Natural killer cell (primary cell): ENCODE measurements around the gene PREX1. TPM values are rescaled to one million over a fixed set of nuclear protein-coding genes. Genes with fewer than 3 reads are reported as not detected.

Experiments
- ATAC-seq, 3 donors: fragments of 150-1000 bp in 2 of 3; fragments of 200-7000 bp in 1 of 3; cut with Tn5 transposase; 1 replicate in 1 of 3; 2 replicates in 2 of 3; pipeline ENCODE4 v1.10.0; 2021; ENCODE audit warnings: mild to moderate bottlenecking in 2 of 3, moderate library complexity in 2 of 3
- DNase-seq, 2 donors: peaks; one replicate each; pipeline versions ENCODE4 v3.0.0 to v3.0.0-alpha.2; 2013 to 2021; ENCODE audit warnings: mixed read lengths in 1 of 2
- H3K27ac ChIP-seq: one replicate; pipeline ENCODE4 v1.5.1; 2013; ENCODE audit warnings: mild to moderate bottlenecking, low read length
- H3K27me3 ChIP-seq: one replicate; pipeline ENCODE4 v1.6.1; 2013; ENCODE audit warnings: low read length; ENCODE audit not compliant: control insufficient read depth, insufficient read depth
- H3K36me3 ChIP-seq: one replicate; pipeline ENCODE4 v1.6.1; 2013; ENCODE audit warnings: low read length; ENCODE audit not compliant: control insufficient read depth, insufficient read depth
- H3K4me1 ChIP-seq: one replicate; pipeline ENCODE4 v1.6.1; 2013; ENCODE audit warnings: low read length; ENCODE audit not compliant: control insufficient read depth, insufficient read depth
- H3K4me3 ChIP-seq: one replicate; pipeline ENCODE4 v1.5.1; 2013; ENCODE audit warnings: low read length
- H3K9me3 ChIP-seq: one replicate; pipeline ENCODE4 v1.6.1; 2013; ENCODE audit warnings: low read length; ENCODE audit not compliant: control insufficient read depth, insufficient read depth
- H3K27ac Mint-ChIP-seq, 2 donors: one replicate each; pipeline ENCODE4 v1.8.0; 2022; ENCODE audit warnings: mild to moderate bottlenecking in 2 of 2, mixed read lengths in 2 of 2, moderate library complexity in 1 of 2
- H3K27me3 Mint-ChIP-seq, 2 donors: one replicate each; pipeline ENCODE4 v1.8.0; 2022; ENCODE audit warnings: low read depth in 2 of 2, mixed read lengths in 2 of 2
- H3K36me3 Mint-ChIP-seq: one replicate; pipeline ENCODE4 v1.8.0; 2022; ENCODE audit warnings: mixed read lengths
- H3K4me1 Mint-ChIP-seq, 2 donors: one replicate each; pipeline ENCODE4 v1.8.0; 2022; ENCODE audit warnings: mixed read lengths in 2 of 2
- H3K4me3 Mint-ChIP-seq: one replicate; pipeline ENCODE4 v1.8.0; 2022; ENCODE audit warnings: mild to moderate bottlenecking, moderate library complexity, mixed read lengths
- H3K9me3 Mint-ChIP-seq, 2 donors: one replicate each; pipeline ENCODE4 v1.8.0; 2022; ENCODE audit warnings: mixed read lengths in 2 of 2
- WGBS: methylation state at CpG from one replicate; pipeline ENCODE4 v1.1.7; 2013; ENCODE audit warnings: missing lambda C conversion rate; ENCODE audit not compliant: insufficient coverage; 5-methylcytosine and 5-hydroxymethylcytosine counted together
- intact Hi-C: fragments of 100-400 bp; cut with micrococcal nuclease; formaldehyde crosslinking; loops from one replicate; pipeline ENCODE4 v1.14.2; 2022
- total RNA-seq, 4 donors: library from RNA; stranded (reverse); fragments of 120-200 nt in 1 of 4; gene quantifications; one replicate each; pipeline versions ENCODE4 v1.2.3 to v1.2.4, GENCODE V29; 2013 to 2022
- TF ChIP-seq, protein P1 (sequence below): fragments of 200-600 bp; IDR thresholded peaks from one replicate; pipeline ENCODE4 v1.8.0; 2022; ENCODE audit warnings: antibody characterized with exemption

The PREX1 gene
- total RNA-seq, 3 donors from 2014 or later (not counting 1 experiment from before 2014, with no cell fraction given) = 382 to 392 (median 389) TPM

DNA sequence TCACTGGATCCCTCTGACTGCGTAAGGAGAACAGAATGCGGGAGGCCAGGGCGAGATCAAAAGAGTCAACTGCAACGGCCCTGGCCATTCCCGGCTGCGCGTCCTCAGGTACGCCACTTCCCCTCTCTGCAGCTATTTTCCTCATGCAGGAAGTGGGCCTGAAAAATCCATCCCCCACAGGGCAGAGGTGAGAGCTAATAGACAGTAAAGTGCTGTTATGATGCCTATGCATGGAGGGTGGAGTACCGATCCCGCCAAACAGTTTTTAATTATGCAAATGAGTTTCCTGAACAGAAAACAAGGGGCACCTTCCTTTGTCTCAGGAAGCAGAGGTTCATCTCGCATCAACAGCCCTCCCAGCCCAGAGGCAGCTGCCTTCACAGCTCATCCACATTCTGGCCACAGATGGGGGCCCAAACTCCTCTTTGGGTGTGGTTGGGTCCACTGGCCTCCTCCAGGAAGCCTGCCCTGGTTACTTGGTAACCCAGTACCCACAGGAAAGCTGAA is 9.3 kb downstream of the PREX1 start:
- DNase-seq = peak in 1 of 2 donors; percentile 68
- no peaks in the 10 kb centered on the region for H3K9me3 Mint-ChIP-seq
- H3K27ac ChIP-seq = peak overlapping the region; percentile 75
- intact Hi-C loops = loop anchor here (2.0 kb wide), 1 partner anchor 20 kb away; no protein-coding TSS in a partner anchor
- peaks cover 7% of the 10 kb centered on the region for H3K36me3 ChIP-seq
- peak; percentile 10 to 24 (median 17) for ATAC-seq
- peaks cover 94% of the 10 kb centered on the region for H3K4me1 ChIP-seq
- 3% methylated on average over 8 of the region's 11 CpGs for WGBS
- no peaks in the 10 kb centered on the region for H3K9me3 ChIP-seq
- peak overlapping the region; percentile 99 for H3K4me3 Mint-ChIP-seq
- peaks cover 74% of the 10 kb centered on the region in 2 donors for H3K4me1 Mint-ChIP-seq
- H3K4me3 ChIP-seq = no peak overlapping the region
- no peak overlapping the region for H3K27ac Mint-ChIP-seq
- TF ChIP-seq, protein P1, sequence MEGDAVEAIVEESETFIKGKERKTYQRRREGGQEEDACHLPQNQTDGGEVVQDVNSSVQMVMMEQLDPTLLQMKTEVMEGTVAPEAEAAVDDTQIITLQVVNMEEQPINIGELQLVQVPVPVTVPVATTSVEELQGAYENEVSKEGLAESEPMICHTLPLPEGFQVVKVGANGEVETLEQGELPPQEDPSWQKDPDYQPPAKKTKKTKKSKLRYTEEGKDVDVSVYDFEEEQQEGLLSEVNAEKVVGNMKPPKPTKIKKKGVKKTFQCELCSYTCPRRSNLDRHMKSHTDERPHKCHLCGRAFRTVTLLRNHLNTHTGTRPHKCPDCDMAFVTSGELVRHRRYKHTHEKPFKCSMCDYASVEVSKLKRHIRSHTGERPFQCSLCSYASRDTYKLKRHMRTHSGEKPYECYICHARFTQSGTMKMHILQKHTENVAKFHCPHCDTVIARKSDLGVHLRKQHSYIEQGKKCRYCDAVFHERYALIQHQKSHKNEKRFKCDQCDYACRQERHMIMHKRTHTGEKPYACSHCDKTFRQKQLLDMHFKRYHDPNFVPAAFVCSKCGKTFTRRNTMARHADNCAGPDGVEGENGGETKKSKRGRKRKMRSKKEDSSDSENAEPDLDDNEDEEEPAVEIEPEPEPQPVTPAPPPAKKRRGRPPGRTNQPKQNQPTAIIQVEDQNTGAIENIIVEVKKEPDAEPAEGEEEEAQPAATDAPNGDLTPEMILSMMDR = no peak
- no peaks in the 10 kb centered on the region for H3K27me3 ChIP-seq
- no peaks in the 10 kb centered on the region for H3K36me3 Mint-ChIP-seq
- H3K27me3 Mint-ChIP-seq = no peaks in the 10 kb centered on the region

GRCh38 chr20:48818031-48818370 is 9.8 kb downstream of the PREX1 start:
- Histone ChIP-seq H3K4me1 (peaks cover 93% of the 10 kb centered on the region), H3K36me3 (peaks cover 10% of the 10 kb centered on the region), H3K27ac (peak overlapping the region; percentile 75), H3K4me3 (no peak overlapping the region), H3K9me3 (no peaks in the 10 kb centered on the region), H3K27me3 (no peaks in the 10 kb centered on the region)
- peaks cover 68% of the 10 kb centered on the region in 2 donors for H3K4me1 Mint-ChIP-seq
- H3K27ac Mint-ChIP-seq = no peak overlapping the region
- peak overlapping the region; percentile 99 for H3K4me3 Mint-ChIP-seq
- DNase-seq (no peak), ATAC-seq (no peak)
- TF ChIP-seq, protein P1 = no peak
- no peaks in the 10 kb centered on the region for H3K9me3 Mint-ChIP-seq
- WGBS = 49% methylated on average over 7 of the region's 7 CpGs
- H3K36me3 Mint-ChIP-seq = no peaks in the 10 kb centered on the region
- H3K27me3 Mint-ChIP-seq = no peaks in the 10 kb centered on the region
- intact Hi-C loops = loop anchor here (2.0 kb wide), 1 partner anchor 19 kb away; no protein-coding TSS in a partner anchor

- no peaks in the 10 kb centered on the region for H3K9me3 Mint-ChIP-seq
- Histone ChIP-seq H3K4me3 (no peak overlapping the region), H3K36me3 (peaks cover 11% of the 10 kb centered on the region), H3K4me1 (peaks cover 93% of the 10 kb centered on the region), H3K9me3 (no peaks in the 10 kb centered on the region), H3K27me3 (no peaks in the 10 kb centered on the region), H3K27ac (peak overlapping the region; percentile 53)
- peaks cover 63% of the 10 kb centered on the region in 2 donors for H3K4me1 Mint-ChIP-seq
- 82% methylated on average over 4 of the region's 4 CpGs for WGBS
- H3K4me3 Mint-ChIP-seq = peak overlapping the region; percentile 99
- no peaks in the 10 kb centered on the region for H3K27me3 Mint-ChIP-seq
- DNase-seq (no peak), ATAC-seq (no peak)
- H3K36me3 Mint-ChIP-seq = no peaks in the 10 kb centered on the region
- H3K27ac Mint-ChIP-seq = no peak overlapping the region
- TF ChIP-seq, protein P1 = no peak
- intact Hi-C loops = loop anchor here (2.0 kb wide), 1 partner anchor 19 kb away; no protein-coding TSS in a partner anchor
These were observed 10.3 kb downstream of the PREX1 start for GRCh38 chr20:48817367-48818030.
